ENCODE measurements around the gene GPR78.
A peak's percentile ranks its signal among the peaks of the same experiment; 100 is the strongest.

Gene GPR78

DNA sequence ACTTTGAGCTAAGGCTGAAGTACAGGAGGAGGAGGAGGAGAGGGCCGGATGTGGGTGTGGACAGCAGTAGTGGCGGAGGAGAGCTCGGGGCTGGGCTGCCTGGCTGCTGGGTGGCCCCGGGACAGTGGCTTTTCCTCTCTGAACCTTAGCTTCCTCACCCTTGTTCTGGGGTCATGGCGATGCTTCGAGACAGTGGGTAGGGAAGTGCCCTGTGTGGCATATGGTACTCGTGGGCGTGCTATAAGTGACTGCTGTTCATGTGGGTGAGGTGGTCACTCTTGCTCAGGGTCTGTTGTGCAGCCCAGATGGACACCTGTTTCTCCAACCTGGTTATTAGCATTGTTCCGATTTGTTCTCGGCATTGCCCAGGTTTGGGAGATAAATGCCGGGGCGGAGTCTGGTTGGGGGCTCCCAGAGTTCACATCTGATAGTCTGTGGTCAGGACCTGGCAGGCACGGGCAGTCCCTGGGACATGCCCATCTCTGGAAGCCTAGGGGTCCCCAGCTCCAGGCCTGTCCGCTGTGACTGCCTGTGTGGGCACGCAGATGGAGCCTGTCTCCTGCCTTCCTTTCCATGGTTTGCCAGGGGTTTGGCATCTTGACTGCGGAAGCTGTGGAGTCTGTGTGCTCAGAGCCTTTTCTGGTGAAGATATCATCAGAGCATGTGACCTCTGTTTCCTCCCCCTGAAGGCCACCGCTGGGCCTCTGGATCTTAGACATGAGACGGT is 7.4 kb downstream of the GPR78 start:
- FAIRE-seq, result no peak

- FAIRE-seq, result no peak
These were observed 7.9 kb downstream of the GPR78 start for GRCh38 chr4:8588196-8588470.

DNA sequence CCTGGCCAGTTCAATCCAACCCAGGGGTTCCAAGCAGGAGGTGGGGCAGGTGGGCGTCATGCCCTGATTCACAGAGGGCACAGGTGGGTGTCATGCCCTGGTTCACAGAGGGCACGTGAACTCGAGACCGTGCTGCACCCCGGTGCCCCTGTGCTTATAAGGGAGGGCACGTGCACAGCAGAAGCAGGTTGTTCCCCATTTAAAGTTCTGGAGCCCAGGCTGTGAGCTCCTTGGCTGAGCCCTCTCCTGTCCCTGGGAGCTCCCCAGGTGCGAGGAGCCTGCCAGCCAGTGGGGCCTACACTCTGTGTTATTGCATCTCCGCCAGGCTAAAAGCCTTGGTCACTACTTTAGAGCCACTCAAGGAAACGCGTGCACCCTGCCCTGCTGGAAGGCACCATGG is 9.1 kb downstream of the GPR78 start:
- no peak for FAIRE-seq

GRCh38 chr4:8589823-8590545 is 9.8 kb downstream of the GPR78 start:
- FAIRE-seq, result no peak

GRCh38 chr4:8590546-8590880 is 10.3 kb downstream of the GPR78 start:
- no peak for FAIRE-seq

GRCh38 chr4:8591114-8591513 is 10.9 kb downstream of the GPR78 start:
- no peak for FAIRE-seq

DNA sequence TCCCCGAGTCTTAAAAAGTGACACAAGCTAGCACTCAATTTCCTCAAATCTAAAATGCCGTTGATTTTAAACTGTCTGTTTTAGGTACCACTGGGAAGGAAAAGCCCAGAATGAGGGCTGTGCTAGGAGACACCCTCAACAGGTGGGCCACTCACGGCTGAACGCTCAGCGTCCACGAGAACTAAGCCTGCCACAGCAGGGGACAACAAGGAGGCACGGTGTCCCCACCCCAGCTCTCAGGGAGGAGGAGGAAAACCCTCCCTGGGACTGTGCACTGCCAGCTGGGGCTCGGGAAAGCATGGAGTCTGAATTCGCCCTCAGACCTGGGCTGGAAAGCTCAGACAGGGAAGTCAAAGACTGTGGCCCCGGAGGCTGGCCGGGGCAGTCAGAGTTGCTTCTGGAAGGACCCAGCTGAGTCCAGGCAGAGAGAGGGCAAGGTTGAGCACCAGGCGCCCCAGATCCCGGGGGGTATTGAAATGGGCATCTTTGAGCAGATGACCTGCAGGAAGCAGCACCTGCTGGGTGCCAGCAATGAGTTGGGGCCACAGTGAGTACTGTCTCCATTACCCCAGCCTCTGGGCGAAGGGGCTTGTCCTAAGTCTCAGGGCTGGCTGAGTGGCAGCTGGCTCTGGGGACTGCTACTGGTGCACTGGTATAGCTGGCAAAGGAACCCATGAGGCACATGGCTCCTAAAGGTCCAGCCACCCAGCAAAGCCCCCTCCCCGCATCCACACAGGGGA is 11.6 kb downstream of the GPR78 start:
- no peak for FAIRE-seq

DNA sequence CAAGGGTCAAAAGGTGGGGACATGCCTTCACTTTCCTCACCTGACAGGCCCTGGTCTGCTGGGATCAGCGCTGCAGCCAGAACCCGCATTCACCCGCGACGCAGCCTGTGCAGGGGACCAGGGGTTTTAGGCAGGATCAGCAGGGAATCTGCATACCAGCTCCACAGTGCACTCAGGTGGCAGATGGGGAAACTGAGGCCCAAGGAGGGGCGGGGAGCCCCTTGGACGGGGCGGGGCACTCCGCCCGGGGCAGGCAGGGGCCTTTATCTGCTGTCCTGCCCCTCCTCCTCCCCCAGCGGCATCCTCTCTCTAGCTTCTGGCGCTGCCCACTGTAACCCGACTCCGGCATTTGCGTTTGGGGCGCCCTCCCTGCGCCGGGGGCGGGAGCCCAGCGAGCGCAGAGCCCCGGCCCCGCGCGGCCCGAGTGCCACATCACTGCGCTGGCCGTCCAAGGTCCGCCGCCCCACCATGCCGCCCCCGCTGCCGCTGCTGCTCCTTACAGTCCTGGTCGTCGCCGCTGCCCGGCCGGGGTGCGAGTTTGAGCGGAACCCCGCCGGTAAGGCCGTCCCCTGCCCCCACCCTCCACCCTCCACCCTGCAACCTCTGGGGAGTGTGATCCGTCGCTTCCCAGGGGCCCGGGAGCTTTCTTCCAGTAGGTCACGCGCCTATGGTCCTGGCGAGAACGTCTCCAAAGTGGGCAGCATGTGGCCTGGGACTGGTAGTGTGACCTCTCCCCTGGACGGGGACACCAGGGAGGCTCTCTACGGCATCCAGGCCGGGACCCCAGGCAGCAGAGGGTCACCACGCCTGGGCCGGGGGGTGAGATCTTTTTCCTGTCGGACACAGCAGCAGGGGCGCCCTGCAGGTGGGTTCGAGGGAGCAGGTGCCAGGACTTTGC is 12.4 kb downstream of the GPR78 start, which contains the start of gene CPZ:
Gene CPZ (plus strand): TSS at position 400 of the 898 bp plus-strand sequence. CDS start 69 bp downstream, at position 469.
- FAIRE-seq, result no peak

- no peak for FAIRE-seq
These were observed 13.3 kb downstream of the GPR78 start for GRCh38 chr4:8593264-8594096.

DNA sequence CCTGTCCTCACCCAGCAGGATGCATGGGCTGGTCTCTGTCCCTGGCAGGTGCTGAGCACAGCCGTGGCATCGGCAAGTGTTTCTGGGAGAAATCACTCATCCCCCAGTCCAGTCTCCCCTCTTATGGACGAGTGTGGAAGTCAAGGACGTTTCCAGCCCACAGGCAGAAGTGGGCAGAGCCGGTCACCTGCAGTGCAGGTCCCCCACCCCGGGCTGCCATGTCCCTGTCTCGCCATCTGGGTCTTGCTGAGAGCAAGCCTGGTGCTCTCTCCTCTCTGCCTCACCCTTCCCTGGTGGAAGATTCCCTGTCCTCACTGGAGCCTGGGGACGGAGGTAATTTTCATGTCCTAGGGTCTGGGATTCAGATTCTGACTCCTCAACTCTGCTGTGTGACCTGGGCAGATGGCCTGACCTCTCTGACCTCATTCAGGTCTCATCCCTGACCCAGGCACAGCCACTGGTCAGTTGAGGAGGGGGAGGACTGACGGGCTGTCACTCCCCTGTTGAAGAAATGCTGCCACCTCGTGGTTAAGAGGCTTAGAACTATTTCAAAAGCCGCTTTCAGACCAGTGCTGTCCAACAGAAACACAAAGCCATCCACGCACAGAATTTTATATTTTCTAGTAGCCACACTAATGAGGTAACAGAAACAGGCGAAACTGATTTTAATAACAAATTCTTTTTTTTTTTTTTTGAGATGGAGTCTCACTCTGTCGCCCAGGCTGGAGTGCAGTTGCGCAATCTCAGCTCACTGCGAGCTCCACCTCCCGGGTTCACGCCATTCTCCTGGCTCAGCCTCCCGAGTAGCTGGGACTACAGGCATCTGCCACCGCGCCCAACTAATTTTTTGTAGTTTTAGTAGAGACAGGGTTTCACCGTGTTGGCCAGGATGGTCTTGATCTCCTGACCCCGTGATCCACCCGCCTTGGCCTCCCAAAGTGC is 14.2 kb downstream of the GPR78 start:
- FAIRE-seq, result peak; percentile 49

DNA sequence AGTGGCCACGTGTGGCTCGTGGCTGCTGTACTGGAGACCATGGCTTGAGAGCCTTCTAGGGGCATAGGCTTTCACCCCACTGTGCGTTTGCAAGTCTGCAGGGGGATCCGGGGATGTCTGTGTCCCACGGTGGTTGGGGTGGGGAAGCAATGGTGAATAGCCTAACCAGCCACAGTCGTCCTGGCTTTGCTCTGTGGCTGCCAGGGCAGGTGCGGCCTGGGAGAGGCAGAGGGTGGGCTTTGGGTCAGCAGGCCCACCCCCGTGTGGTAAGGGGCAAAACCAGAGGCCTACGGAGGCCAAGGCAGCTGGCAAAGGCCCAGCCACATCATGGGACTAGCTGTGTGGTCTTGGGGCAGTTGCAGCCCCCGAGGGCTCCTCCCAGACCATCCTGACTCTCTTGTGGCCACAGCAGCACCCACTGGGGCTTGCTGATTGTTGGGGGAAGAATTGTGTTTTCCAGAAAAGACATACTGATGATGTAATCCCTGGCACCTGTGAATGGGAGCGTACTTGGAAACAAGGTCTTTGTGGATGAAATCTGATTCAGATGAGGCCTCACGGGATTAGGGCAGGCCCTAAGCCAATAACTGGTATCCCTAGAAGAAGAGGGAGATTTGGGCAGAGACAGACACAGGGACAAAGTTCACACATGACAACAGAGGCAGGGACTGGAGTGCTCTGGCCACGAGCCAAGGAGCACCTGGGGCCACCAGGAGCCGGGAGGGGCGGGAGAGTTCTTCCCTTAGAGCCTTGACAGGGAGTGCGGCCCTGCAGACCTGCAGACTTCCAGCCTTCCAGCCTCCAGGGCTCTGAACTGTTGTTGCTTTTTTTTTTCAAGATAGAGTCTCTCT is 15.3 kb downstream of the GPR78 start:
- no peak for FAIRE-seq

GRCh38 chr4:8596891-8597290 is 16.7 kb downstream of the GPR78 start:
- no peak for FAIRE-seq

- no peak for FAIRE-seq
These were observed 17.1 kb downstream of the GPR78 start for GRCh38 chr4:8597319-8597718.

DNA sequence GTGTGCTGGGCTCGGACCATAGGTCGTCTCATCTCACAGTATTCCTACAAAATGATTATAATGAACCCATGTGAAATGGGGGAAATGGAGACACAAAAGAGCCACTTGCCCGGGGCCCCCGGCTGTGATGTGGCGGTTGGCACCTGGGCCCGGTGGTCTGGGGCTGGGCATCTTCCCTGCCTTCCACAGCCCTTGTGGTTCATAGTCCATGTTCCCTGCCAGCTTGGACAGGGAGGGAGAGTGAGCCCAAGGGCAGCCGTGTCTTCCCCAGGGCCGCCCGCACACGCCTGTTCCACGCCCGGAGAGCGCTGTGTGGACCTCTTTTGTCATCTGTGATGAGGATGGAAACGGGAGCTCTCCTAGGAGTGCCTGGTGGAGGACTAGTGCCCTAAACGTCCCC is 17.6 kb downstream of the GPR78 start:
- FAIRE-seq, result no peak

- no peak for FAIRE-seq
These were observed 18.3 kb downstream of the GPR78 start for GRCh38 chr4:8598391-8599090.

- FAIRE-seq, result no peak
These were observed 18.9 kb downstream of the GPR78 start for GRCh38 chr4:8599091-8599460.

DNA sequence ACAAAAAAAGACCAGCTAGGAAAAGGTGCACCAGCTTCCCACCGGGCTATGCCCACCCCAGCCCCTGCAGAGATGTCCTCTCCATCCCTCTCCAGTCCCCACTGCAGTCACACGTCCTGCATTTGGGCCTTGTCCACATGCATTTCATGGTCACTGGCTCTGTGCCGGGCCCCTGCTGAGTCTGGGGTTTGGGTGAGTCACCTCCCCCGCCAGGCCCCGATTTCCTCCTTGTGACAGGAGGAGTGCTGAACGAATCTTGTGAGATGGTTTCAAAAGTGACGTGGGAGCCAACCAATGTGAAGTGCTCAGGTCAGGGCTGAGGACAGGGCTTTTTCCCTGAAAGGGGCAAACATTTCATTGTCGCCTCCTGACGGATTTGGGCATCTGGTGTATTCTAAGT is 19.5 kb downstream of the GPR78 start:
- no peak for FAIRE-seq

DNA sequence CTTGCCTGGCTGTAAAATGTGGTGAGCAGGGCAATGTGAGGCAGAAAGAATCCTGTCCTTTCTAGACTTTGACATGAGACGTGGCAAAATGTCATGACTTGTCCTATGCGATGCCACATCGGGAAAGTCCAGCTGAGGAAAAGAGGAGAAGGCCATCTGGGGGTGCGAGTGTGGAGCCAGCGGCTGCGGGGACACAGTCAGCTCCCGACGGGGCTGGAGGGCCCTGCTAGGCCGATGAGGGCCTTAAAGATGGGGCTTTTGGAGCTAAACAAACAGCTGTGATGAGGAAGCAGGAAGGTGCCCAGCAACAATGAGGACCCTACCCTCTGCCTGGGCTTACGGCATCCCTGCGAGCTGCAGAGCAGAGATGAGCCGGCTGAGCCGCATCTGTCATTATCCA is 20.1 kb downstream of the GPR78 start:
- FAIRE-seq, result no peak

DNA sequence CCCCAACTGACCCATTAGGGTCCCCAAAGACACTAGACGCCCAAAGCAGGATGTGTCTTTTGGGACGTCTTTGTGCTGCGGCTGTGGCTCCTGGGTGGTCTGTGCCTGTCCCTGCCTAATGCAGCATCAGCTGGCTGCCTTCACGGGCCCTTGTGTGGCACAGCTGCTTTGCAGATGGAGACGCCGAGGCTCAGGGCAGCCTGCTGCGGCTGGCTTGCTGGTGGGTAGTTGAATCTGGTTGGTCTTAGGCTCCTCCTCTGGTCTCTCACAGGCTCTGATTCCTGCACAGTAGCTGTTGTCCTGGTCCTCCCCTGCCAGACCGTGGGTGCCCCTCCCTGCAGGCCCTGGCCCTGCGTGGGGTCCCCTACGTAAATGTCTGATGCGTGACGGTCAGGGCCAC is 20.5 kb downstream of the GPR78 start:
- no peak for FAIRE-seq

Measured in A204.1 (cell line).